HG02588 (cell line): ENCODE results near the gene PKNOX2.

ENCODE experiments used
- ATAC-seq: cut with Tn5 transposase; IDR thresholded peaks from one replicate; pipeline ENCODE4 v1.9.1; 2021; ENCODE audit warnings: mild to moderate bottlenecking, moderate library complexity; ENCODE audit not compliant: unreplicated experiment

Gene PKNOX2

GRCh38 chr11:125305345-125305744, 140.8 kb downstream of the PKNOX2 start:
- no peak for ATAC-seq

- ATAC-seq: no peak
These were observed 141.9 kb downstream of the PKNOX2 start for GRCh38 chr11:125306476-125306875.

GRCh38 chr11:125308246-125308645, 143.7 kb downstream of the PKNOX2 start:
- no peak for ATAC-seq

- ATAC-seq: no peak
These were observed 147.8 kb downstream of the PKNOX2 start for GRCh38 chr11:125312391-125312790.

GRCh38 chr11:125312812-125313211, 148.3 kb downstream of the PKNOX2 start:
- ATAC-seq: no peak

GRCh38 chr11:125313271-125314219, 149.0 kb downstream of the PKNOX2 start:
- no peak for ATAC-seq

GRCh38 chr11:125314276-125315078, 149.9 kb downstream of the PKNOX2 start:
- ATAC-seq: no peak

- no peak for ATAC-seq
These were observed 150.7 kb downstream of the PKNOX2 start for GRCh38 chr11:125315079-125315740.

- ATAC-seq: no peak
These were observed 152.9 kb downstream of the PKNOX2 start for GRCh38 chr11:125317416-125317815.

GRCh38 chr11:125319649-125320048, 155.1 kb downstream of the PKNOX2 start:
- no peak for ATAC-seq

- no peak for ATAC-seq
These were observed 156.0 kb downstream of the PKNOX2 start for GRCh38 chr11:125320347-125321076.

GRCh38 chr11:125322289-125322688, 157.7 kb downstream of the PKNOX2 start:
- ATAC-seq: no peak

- ATAC-seq: no peak
These were observed 160.6 kb downstream of the PKNOX2 start for GRCh38 chr11:125325196-125325595.

GRCh38 chr11:125326126-125326525, 161.6 kb downstream of the PKNOX2 start:
- ATAC-seq: no peak

- no peak for ATAC-seq
These were observed 163.1 kb downstream of the PKNOX2 start for GRCh38 chr11:125327518-125328224.

- no peak for ATAC-seq
These were observed 163.7 kb downstream of the PKNOX2 start for GRCh38 chr11:125328225-125328580.

- ATAC-seq: no peak
These were observed 165.2 kb downstream of the PKNOX2 start for GRCh38 chr11:125329786-125330185.

- no peak for ATAC-seq
These were observed 166.1 kb downstream of the PKNOX2 start for GRCh38 chr11:125330462-125331325.
